ENCODE measurements around the gene MAPKAP1.

DNA sequence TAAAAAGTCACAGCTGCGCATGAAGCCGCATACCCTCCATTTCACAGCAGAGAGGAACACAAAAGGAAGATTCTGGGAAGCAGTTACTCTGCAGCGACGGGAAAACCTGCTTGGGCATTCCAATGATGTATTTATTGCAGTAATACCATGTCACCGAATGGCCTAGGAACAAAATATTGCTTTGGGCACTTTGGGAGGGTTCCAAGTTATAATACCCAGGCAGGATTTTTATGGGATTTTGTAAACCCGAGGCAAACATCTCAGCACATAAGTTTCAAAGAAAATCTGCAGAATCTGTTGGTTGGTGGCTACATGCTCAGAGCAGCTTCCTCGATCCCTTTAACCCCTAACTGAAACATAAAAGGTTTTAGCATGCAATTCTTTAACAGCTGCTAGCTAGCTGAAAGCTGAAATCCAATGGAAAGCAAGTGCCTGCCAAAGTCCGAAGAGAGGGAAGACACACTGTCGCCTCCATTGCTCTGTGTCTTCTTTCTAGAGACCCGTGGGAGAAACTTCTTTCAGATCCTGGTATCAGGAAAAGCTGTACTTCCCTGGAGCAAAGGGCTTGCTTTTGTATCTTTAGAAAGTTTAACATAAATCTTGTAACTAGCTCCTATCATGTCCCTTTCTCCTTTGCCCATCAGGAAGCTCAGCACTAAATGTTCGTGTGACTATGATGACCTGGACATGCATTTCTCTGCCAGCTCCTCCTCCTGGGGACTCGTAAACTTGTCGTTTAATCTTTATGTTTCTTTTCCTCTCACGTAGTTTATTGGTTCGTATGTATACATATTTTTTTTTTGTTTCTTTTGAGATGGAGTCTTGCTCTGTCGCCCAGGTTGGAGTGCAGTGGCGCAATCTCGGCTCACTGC is 195.0 kb downstream of the MAPKAP1 start:
- TF ChIP-seq CTCF (IDR thresholded peaks at IDR 0.05) (no peak; the same call in 1 of the 2 replicates), ZFX (IDR thresholded peaks at IDR 0.05; ENCODE audit: borderline replicate concordance) (no peak)

All from 22Rv1 (cell line).